SK-N-SH (cell line): ENCODE measurements around the gene PSME4.

Source experiments
- CHD2 ChIP-seq: fragments of 150-350 bp; IDR thresholded peaks from 2 replicates; pipeline ENCODE4 v1.6.1; 2018; ENCODE audit warnings: low read length; ENCODE audit not compliant: partially characterized antibody
- EP300 ChIP-seq, 2 experiments: IDR thresholded peaks; 2 replicates each; pipeline versions ENCODE4 v1.4.0 to v1.6.1; 2012; ENCODE audit warnings: borderline replicate concordance in 1 of 2, low read depth in 1 of 2, low read length in 1 of 2
- EZH2phosphoT487 ChIP-seq: fragments of 200-600 bp; sonication (generic); IDR thresholded peaks from 2 replicates; pipeline ENCODE4 v1.6.1; 2017; ENCODE audit warnings: low read depth, mixed run types, mild to moderate bottlenecking, antibody characterized with exemption, moderate library complexity, borderline replicate concordance
- POLR2AphosphoS5 ChIP-seq: IDR thresholded peaks from 2 replicates; pipeline ENCODE4 v1.6.1; 2012; ENCODE audit warnings: low read depth, low read length
- RAD21 ChIP-seq: IDR thresholded peaks from 2 replicates; pipeline ENCODE4 v1.6.1; 2012; ENCODE audit warnings: mild to moderate bottlenecking, low read length
- RXRA ChIP-seq: IDR thresholded peaks from 2 replicates; pipeline ENCODE4 v1.4.0; 2012; ENCODE audit warnings: low read depth, mild to moderate bottlenecking, borderline replicate concordance
- SIN3A ChIP-seq: IDR thresholded peaks from 2 replicates; pipeline ENCODE4 v1.6.1; 2012; ENCODE audit warnings: low read depth, mild to moderate bottlenecking, low read length, moderate library complexity, borderline replicate concordance
- YY1 ChIP-seq: IDR thresholded peaks from 2 replicates; pipeline ENCODE4 v1.4.0; 2012; ENCODE audit warnings: low read depth, mild to moderate bottlenecking
- TF ChIP-seq, protein P1 (sequence below): fragments of 200-600 bp; sonication (generic); IDR thresholded peaks from 2 replicates; pipeline ENCODE4 v1.6.1; 2017; ENCODE audit warnings: antibody characterized with exemption, mild to moderate bottlenecking, moderate library complexity
- TF ChIP-seq, protein P2 (sequence below): IDR thresholded peaks from 2 replicates; pipeline ENCODE4; 2012
- TF ChIP-seq, protein P3 (sequence below): IDR thresholded peaks from 2 replicates; pipeline ENCODE4 v1.4.0; 2012; ENCODE audit warnings: low read depth
- TF ChIP-seq, protein P4 (sequence below): fragments of 150-350 bp; IDR thresholded peaks from 2 replicates; pipeline ENCODE4 v1.6.1; 2017; ENCODE audit warnings: antibody characterized with exemption, low read length, low read depth, borderline replicate concordance
- TF ChIP-seq, protein P5 (sequence below): fragments of 150-350 bp; IDR thresholded peaks from 2 replicates; pipeline ENCODE4 v1.6.1; 2016; ENCODE audit warnings: mild to moderate bottlenecking, low read depth, low read length
- TF ChIP-seq, protein P6 (sequence below): IDR thresholded peaks from 2 replicates; pipeline ENCODE4 v1.6.1; 2012; ENCODE audit warnings: mild to moderate bottlenecking, low read depth, low read length, moderate library complexity

DNA sequence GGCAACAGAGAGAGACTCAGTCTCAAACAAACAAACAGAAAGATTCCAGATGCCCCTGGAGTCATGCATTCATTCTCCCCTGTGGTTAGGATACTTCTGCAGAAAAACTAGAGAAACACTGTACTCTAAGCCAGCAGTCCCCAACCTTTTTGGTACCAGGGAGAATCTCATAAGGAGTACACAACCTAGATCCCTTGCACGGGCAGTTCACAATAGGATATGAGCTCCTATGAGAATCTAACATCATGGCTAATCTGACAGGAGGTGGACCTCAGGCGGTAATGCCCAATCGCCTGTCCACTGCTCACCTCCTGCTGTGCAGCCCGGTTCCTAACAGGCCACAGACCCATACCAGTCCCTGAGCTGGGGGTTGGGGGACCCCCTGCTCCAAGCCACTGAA, 18.3 kb downstream of the PSME4 start:
- TF ChIP-seq RAD21 (no peak), POLR2AphosphoS5 (no peak), SIN3A (no peak), RXRA (no peak), EP300 (IDR thresholded peaks at IDR 0.05; ENCODE audit: borderline replicate concordance in 1 of 2, low read depth in 1 of 2, low read length in 1 of 2) (no peak), EZH2phosphoT487 (no peak), CHD2 (no peak), YY1 (no peak)
- TF ChIP-seq, protein P1, sequence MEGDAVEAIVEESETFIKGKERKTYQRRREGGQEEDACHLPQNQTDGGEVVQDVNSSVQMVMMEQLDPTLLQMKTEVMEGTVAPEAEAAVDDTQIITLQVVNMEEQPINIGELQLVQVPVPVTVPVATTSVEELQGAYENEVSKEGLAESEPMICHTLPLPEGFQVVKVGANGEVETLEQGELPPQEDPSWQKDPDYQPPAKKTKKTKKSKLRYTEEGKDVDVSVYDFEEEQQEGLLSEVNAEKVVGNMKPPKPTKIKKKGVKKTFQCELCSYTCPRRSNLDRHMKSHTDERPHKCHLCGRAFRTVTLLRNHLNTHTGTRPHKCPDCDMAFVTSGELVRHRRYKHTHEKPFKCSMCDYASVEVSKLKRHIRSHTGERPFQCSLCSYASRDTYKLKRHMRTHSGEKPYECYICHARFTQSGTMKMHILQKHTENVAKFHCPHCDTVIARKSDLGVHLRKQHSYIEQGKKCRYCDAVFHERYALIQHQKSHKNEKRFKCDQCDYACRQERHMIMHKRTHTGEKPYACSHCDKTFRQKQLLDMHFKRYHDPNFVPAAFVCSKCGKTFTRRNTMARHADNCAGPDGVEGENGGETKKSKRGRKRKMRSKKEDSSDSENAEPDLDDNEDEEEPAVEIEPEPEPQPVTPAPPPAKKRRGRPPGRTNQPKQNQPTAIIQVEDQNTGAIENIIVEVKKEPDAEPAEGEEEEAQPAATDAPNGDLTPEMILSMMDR: no peak
- TF ChIP-seq, protein P2, sequence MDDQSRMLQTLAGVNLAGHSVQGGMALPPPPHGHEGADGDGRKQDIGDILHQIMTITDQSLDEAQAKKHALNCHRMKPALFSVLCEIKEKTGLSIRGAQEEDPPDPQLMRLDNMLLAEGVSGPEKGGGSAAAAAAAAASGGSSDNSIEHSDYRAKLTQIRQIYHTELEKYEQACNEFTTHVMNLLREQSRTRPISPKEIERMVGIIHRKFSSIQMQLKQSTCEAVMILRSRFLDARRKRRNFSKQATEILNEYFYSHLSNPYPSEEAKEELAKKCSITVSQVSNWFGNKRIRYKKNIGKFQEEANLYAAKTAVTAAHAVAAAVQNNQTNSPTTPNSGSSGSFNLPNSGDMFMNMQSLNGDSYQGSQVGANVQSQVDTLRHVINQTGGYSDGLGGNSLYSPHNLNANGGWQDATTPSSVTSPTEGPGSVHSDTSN: no peak
- TF ChIP-seq, protein P3, sequence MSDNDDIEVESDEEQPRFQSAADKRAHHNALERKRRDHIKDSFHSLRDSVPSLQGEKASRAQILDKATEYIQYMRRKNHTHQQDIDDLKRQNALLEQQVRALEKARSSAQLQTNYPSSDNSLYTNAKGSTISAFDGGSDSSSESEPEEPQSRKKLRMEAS: no peak
- TF ChIP-seq, protein P4, sequence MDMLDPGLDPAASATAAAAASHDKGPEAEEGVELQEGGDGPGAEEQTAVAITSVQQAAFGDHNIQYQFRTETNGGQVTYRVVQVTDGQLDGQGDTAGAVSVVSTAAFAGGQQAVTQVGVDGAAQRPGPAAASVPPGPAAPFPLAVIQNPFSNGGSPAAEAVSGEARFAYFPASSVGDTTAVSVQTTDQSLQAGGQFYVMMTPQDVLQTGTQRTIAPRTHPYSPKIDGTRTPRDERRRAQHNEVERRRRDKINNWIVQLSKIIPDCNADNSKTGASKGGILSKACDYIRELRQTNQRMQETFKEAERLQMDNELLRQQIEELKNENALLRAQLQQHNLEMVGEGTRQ: no peak
- TF ChIP-seq, protein P5, sequence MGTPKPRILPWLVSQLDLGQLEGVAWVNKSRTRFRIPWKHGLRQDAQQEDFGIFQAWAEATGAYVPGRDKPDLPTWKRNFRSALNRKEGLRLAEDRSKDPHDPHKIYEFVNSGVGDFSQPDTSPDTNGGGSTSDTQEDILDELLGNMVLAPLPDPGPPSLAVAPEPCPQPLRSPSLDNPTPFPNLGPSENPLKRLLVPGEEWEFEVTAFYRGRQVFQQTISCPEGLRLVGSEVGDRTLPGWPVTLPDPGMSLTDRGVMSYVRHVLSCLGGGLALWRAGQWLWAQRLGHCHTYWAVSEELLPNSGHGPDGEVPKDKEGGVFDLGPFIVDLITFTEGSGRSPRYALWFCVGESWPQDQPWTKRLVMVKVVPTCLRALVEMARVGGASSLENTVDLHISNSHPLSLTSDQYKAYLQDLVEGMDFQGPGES: no peak
- TF ChIP-seq, protein P6, sequence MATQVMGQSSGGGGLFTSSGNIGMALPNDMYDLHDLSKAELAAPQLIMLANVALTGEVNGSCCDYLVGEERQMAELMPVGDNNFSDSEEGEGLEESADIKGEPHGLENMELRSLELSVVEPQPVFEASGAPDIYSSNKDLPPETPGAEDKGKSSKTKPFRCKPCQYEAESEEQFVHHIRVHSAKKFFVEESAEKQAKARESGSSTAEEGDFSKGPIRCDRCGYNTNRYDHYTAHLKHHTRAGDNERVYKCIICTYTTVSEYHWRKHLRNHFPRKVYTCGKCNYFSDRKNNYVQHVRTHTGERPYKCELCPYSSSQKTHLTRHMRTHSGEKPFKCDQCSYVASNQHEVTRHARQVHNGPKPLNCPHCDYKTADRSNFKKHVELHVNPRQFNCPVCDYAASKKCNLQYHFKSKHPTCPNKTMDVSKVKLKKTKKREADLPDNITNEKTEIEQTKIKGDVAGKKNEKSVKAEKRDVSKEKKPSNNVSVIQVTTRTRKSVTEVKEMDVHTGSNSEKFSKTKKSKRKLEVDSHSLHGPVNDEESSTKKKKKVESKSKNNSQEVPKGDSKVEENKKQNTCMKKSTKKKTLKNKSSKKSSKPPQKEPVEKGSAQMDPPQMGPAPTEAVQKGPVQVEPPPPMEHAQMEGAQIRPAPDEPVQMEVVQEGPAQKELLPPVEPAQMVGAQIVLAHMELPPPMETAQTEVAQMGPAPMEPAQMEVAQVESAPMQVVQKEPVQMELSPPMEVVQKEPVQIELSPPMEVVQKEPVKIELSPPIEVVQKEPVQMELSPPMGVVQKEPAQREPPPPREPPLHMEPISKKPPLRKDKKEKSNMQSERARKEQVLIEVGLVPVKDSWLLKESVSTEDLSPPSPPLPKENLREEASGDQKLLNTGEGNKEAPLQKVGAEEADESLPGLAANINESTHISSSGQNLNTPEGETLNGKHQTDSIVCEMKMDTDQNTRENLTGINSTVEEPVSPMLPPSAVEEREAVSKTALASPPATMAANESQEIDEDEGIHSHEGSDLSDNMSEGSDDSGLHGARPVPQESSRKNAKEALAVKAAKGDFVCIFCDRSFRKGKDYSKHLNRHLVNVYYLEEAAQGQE: no peak
